Fibroblast of lung (primary cell): ENCODE results near the gene ADAMTSL1. TPM values are rescaled to one million over a fixed set of nuclear protein-coding genes. Genes with fewer than 3 reads are reported as not detected.

Source experiments
- DNase-seq, 2 donors: peaks; one replicate each; pipeline versions ENCODE4 v3.0.0 to v3.0.0-alpha.2; 2010; ENCODE audit warnings: low read depth in 2 of 2
- H2AFZ ChIP-seq: 2 replicates; pipeline ENCODE4 v1.5.1; 2012; ENCODE audit warnings: low read length, control low read depth, inconsistent platforms
- H3K27ac ChIP-seq: 2 replicates; pipeline ENCODE4 v1.5.1; 2011; ENCODE audit warnings: low read length, control low read depth; ENCODE audit not compliant: insufficient read depth
- H3K27me3 ChIP-seq: 2 replicates; pipeline ENCODE4 v1.5.1; 2011; ENCODE audit warnings: mild to moderate bottlenecking, low read length; ENCODE audit not compliant: control insufficient read depth, insufficient read depth
- H3K36me3 ChIP-seq: 2 replicates; pipeline ENCODE4 v1.5.1; 2011; ENCODE audit warnings: low read length; ENCODE audit not compliant: control insufficient read depth, insufficient read depth
- H3K4me1 ChIP-seq: 2 replicates; pipeline ENCODE4 v1.5.1; 2011; ENCODE audit warnings: low read length; ENCODE audit not compliant: control insufficient read depth, insufficient read depth; ENCODE audit errors: extremely low read depth
- H3K4me2 ChIP-seq: 2 replicates; pipeline ENCODE4 v1.5.1; 2011; ENCODE audit warnings: low read length, control low read depth; ENCODE audit not compliant: insufficient read depth; ENCODE audit errors: extremely low read depth
- H3K4me3 ChIP-seq, 4 experiments: fragments of 200-600 bp in 1 of 4; sonication (generic) in 1 of 4; replicated peaks in 1 of 4; 2 replicates each; pipeline ENCODE4 v1.5.1; 2011 to 2016; ENCODE audit warnings: low read length in 4 of 4, low read depth in 3 of 4, mild to moderate bottlenecking in 3 of 4, control low read depth in 2 of 4, inconsistent platforms in 1 of 4, mixed read lengths in 1 of 4; ENCODE audit not compliant: insufficient read depth in 1 of 4; ENCODE audit errors: control extremely low read depth in 1 of 4
- H3K79me2 ChIP-seq: 2 replicates; pipeline ENCODE4 v1.5.1; 2012; ENCODE audit warnings: mild to moderate bottlenecking, low read length, inconsistent platforms; ENCODE audit not compliant: control insufficient read depth, insufficient read depth
- H3K9ac ChIP-seq: 2 replicates; pipeline ENCODE4 v1.5.1; 2011; ENCODE audit warnings: mild to moderate bottlenecking, low read length, control low read depth; ENCODE audit not compliant: insufficient read depth
- H3K9me3 ChIP-seq: 2 replicates; pipeline ENCODE4 v1.5.1; 2012; ENCODE audit warnings: low read depth, low read length; ENCODE audit not compliant: control insufficient read depth, insufficient read depth
- H4K20me1 ChIP-seq: 2 replicates; pipeline ENCODE4 v1.5.1; 2011; ENCODE audit warnings: low read length; ENCODE audit not compliant: control insufficient read depth, insufficient read depth; ENCODE audit errors: extremely low read depth
- EZH2 ChIP-seq: IDR thresholded peaks from 2 replicates; pipeline ENCODE4 v1.5.1; 2012; ENCODE audit warnings: low read length, control low read depth, mild to moderate bottlenecking; ENCODE audit errors: missing control alignments
- polyA plus RNA-seq, 2 donors: library from polyadenylated mRNA; depleted of rRNA in 1 of 2; stranded (reverse) in 1 of 2; unstranded in 1 of 2; fragments of >200 nt; gene quantifications; 2 replicates each; pipeline ENCODE4 v1.2.1, GENCODE V29; 2011 to 2012; ENCODE audit warnings: missing spikeins in 1 of 2
- total RNA-seq: library from RNA; depleted of rRNA; stranded (reverse); fragments of >200 nt; gene quantifications from 2 replicates; pipeline ENCODE4 v1.2.1, GENCODE V29; 2014
- TF ChIP-seq, protein P1 (sequence below), 2 donors: IDR thresholded peaks in 1 of 2; conservative IDR thresholded peaks in 1 of 2; 1 replicate in 1 of 2; 2 replicates in 1 of 2; pipeline ENCODE4 v1.5.1; 2011 to 2012; ENCODE audit warnings: low read length in 2 of 2, control low read depth in 1 of 2, inconsistent platforms in 1 of 2, low read depth in 1 of 2, mild to moderate bottlenecking in 1 of 2

The ADAMTSL1 gene
- total and polyA plus RNA-seq, 2 donors (not counting 1 experiment from before 2014, with no cell fraction given) = 19.3 to 27.9 TPM

DNA sequence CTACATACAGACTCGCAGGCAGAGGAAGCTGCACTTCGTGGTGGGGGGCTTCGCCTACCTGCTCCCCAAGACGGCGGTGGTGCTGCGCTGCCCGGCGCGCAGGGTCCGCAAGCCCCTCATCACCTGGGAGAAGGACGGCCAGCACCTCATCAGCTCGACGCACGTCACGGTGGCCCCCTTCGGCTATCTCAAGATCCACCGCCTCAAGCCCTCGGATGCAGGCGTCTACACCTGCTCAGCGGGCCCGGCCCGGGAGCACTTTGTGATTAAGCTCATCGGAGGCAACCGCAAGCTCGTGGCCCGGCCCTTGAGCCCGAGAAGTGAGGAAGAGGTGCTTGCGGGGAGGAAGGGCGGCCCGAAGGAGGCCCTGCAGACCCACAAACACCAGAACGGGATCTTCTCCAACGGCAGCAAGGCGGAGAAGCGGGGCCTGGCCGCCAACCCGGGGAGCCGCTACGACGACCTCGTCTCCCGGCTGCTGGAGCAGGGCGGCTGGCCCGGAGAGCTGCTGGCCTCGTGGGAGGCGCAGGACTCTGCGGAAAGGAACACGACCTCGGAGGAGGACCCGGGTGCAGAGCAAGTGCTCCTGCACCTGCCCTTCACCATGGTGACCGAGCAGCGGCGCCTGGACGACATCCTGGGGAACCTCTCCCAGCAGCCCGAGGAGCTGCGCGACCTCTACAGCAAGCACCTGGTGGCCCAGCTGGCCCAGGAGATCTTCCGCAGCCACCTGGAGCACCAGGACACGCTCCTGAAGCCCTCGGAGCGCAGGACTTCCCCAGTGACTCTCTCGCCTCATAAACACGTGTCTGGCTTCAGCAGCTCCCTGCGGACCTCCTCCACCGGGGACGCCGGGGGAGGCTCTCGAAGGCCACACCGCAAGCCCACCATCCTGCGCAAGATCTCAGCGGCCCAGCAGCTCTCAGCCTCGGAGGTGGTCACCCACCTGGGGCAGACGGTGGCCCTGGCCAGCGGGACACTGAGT lies 303.2 kb downstream of the ADAMTSL1 start:
- Histone ChIP-seq H2AFZ (no peak overlapping the region), H3K27ac (no peak overlapping the region), H3K9me3 (no peaks in the 10 kb centered on the region), H3K9ac (no peak overlapping the region), H3K27me3 (no peaks in the 10 kb centered on the region), H3K4me1 (no peaks in the 10 kb centered on the region), H4K20me1 (no peaks in the 10 kb centered on the region), H3K79me2 (no peaks in the 10 kb centered on the region), H3K4me2 (no peak overlapping the region), H3K4me3 (no peak overlapping the region), H3K36me3 (peaks cover 11% of the 10 kb centered on the region)
- TF ChIP-seq, protein P1, sequence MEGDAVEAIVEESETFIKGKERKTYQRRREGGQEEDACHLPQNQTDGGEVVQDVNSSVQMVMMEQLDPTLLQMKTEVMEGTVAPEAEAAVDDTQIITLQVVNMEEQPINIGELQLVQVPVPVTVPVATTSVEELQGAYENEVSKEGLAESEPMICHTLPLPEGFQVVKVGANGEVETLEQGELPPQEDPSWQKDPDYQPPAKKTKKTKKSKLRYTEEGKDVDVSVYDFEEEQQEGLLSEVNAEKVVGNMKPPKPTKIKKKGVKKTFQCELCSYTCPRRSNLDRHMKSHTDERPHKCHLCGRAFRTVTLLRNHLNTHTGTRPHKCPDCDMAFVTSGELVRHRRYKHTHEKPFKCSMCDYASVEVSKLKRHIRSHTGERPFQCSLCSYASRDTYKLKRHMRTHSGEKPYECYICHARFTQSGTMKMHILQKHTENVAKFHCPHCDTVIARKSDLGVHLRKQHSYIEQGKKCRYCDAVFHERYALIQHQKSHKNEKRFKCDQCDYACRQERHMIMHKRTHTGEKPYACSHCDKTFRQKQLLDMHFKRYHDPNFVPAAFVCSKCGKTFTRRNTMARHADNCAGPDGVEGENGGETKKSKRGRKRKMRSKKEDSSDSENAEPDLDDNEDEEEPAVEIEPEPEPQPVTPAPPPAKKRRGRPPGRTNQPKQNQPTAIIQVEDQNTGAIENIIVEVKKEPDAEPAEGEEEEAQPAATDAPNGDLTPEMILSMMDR (conservative IDR thresholded peaks at IDR 0.05 in 1 of 2, IDR thresholded peaks at IDR 0.05 in 1 of 2; ENCODE audit: low read depth in 1 of 2, low read length in 2 of 2) = no peak
- no peak for TF ChIP-seq EZH2
- no peak for DNase-seq

GRCh38 chr9:18778147-18778546 lies 304.2 kb downstream of the ADAMTSL1 start:
- Histone ChIP-seq H3K4me3 (no peak overlapping the region), H3K36me3 (peaks cover 11% of the 10 kb centered on the region), H3K79me2 (no peaks in the 10 kb centered on the region), H3K4me2 (no peak overlapping the region), H2AFZ (no peak overlapping the region), H3K9ac (no peak overlapping the region), H3K4me1 (no peaks in the 10 kb centered on the region), H3K27me3 (no peaks in the 10 kb centered on the region), H3K27ac (no peak overlapping the region), H3K9me3 (no peaks in the 10 kb centered on the region), H4K20me1 (no peaks in the 10 kb centered on the region)
- DNase-seq = no peak
- no peak for TF ChIP-seq EZH2
- TF ChIP-seq, protein P1 (conservative IDR thresholded peaks at IDR 0.05 in 1 of 2, IDR thresholded peaks at IDR 0.05 in 1 of 2; ENCODE audit: low read depth in 1 of 2, low read length in 2 of 2) = no peak

DNA sequence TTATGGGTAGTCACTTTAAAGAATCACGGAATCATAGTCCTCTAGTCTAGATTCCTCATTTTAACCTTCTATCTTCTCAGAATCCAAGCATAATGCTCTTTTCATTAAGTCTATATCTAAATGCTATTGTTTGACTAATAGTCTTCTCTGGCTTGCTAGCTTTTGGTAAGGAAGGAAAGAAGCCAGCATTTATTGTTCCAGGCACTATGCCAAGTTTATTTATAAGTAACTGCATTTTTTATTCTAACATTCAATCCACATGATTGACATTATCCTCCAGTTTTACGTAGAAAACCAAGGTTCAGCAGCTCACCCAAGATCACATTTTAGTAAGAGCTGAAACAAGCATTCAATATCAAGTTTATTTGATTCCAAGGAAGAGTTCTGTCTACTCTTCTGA lies 304.9 kb downstream of the ADAMTSL1 start:
- Histone ChIP-seq H3K27ac (no peak overlapping the region), H3K4me1 (no peaks in the 10 kb centered on the region), H3K4me3 (no peak overlapping the region), H3K27me3 (no peaks in the 10 kb centered on the region), H3K4me2 (no peak overlapping the region), H3K36me3 (peaks cover 11% of the 10 kb centered on the region), H3K9ac (no peak overlapping the region), H2AFZ (no peak overlapping the region), H3K79me2 (no peaks in the 10 kb centered on the region), H4K20me1 (no peaks in the 10 kb centered on the region), H3K9me3 (no peaks in the 10 kb centered on the region)
- no peak for DNase-seq
- TF ChIP-seq, protein P1 (conservative IDR thresholded peaks at IDR 0.05 in 1 of 2, IDR thresholded peaks at IDR 0.05 in 1 of 2; ENCODE audit: low read depth in 1 of 2, low read length in 2 of 2) = no peak
- TF ChIP-seq EZH2 = no peak
